ENCODE results near the gene CLK2.

DNA sequence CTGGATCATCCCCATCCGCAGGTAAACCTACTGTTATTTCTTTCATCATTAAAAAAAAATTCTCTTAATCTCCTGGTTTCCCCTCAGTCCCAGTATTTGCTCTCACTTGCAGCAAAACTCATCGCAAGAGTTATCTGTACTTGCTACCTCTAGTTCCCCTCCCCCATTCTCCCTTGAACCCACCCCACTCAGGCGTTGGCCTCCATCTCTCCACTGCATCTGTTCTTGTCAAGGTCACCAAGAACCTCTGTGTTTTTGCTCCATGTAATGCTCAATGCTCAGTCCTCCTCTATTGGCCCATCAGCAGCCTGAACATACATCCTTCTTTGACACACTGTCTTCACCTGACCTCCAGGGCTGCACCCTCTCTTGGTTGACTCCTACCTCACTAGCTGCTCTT, 23.4 kb upstream of the CLK2 start:
- TF ChIP-seq EZH2 (IDR thresholded peaks at IDR 0.05; ENCODE audit: low read length, missing control alignments), result no peak
- TF ChIP-seq CTCF (conservative IDR thresholded peaks at IDR 0.05 in 1 of 2, IDR thresholded peaks at IDR 0.05 in 1 of 2; ENCODE audit: low read depth in 1 of 2, low read length in 2 of 2), result no peak

Data from fibroblast of lung (primary cell).